Measurements from ENCODE around the gene EPN2.
A peak's percentile ranks its signal among the peaks of the same experiment; 100 is the strongest.

The EPN2 gene

DNA sequence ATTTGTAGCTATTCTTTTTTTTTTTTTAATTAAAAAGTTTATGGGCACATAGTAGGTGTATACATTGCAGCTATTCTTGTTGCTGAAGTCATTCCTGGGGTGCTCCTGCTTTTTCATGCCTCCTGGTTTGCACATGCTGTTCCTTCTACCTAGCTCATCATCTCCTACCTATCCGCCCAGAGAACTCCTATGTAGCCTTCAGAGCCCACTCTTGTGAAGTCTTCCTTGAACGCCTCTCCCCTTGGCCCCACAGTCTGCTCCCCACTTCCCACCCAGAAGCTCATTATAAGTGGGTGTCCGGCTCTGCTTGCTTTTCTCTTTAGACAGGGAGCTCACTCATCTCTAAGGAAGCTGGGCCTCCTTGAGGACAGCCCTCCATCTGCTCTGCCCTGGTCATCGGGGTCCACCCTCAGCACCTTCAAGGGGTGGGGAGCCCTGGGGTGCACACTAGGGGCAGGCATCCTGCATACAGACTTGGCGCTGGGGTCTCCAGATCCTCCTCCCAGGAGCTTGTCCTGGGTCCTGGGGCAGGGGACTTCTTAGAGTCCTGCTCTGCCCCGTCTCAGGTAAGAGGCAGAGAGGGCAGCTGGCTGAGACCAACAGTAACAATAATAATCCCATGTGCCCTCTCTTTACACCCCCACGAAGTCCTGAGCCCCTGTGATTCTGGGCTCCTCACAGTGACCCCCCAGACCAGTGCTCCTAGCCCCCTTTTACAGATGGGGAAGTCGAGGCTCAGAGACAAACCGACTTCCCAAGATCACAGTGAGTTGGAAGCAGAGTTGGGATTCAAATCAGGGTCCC, 128.9 kb downstream of the EPN2 start:
- DNase-seq (ENCODE audit: low read depth): no peak

DNA sequence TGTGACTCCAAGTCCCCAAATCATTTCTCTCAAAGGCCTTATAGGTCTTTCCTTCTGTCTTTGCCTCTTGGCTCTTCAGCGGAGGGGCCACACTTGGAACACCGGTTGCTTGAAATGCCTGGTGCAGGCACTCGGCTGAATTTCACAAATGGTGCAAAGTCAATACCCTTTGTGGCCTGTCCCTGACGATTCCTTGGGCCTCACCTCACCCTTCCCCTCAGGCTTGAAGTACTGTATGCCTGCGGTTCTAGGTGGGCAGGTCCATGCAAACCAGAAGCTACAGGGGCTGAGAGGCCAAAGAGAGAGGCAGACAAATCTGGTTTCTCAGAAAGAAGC, 129.4 kb downstream of the EPN2 start:
- no peak for DNase-seq (ENCODE audit: low read depth)

DNA sequence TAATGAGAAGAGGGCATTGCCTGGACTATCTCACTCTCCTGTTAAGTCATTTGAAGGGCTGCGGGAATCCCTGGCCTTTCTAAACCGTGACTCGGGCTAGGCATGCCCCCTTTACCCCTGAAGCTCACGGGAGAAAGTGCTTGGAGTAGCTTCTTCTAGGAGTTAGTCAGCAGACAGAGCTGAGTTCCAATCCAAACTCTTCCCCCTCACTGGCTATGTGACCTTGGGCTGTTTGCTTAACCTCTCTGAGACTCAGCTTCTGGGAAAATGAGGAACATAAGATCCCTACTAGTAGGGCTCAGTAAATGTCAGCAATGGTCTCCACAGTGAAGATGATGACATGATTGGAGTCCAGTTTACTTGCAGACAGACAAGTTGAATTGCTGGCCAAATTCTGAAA, 131.1 kb downstream of the EPN2 start:
- no peak for DNase-seq (ENCODE audit: low read depth)

DNA sequence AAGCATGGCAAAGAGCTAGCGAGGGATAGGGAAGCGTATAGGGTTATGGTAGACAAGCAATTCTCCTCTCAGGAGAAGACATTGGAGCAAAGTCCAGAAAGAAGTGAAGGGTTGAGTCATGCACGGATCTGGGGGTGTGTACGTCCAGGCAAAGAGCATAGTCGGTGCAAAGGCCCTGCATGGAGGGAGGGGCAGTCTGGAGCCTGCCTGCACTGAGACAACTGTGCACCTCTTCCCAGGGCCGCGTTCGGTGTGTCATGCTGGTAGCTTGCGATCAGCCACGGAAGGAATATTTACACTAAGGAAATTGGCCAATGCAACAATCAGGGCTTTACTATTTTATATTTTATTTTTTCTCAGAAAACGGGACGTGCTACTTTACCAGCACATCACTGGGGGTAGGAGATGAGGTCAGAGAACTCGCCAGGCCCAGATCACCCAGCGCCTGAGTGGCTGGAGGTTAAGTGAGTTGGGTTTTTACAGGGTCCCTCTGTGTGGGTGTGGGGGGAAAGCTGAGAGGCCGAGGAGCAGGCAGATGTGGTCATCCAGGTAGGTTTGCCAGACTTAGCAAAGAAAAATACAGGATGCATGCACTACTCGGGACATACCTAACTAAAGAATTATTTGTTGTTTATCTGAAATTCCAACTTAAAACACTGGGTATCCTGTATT, 132.1 kb downstream of the EPN2 start:
- DNase-seq (ENCODE audit: low read depth): no peak

DNA sequence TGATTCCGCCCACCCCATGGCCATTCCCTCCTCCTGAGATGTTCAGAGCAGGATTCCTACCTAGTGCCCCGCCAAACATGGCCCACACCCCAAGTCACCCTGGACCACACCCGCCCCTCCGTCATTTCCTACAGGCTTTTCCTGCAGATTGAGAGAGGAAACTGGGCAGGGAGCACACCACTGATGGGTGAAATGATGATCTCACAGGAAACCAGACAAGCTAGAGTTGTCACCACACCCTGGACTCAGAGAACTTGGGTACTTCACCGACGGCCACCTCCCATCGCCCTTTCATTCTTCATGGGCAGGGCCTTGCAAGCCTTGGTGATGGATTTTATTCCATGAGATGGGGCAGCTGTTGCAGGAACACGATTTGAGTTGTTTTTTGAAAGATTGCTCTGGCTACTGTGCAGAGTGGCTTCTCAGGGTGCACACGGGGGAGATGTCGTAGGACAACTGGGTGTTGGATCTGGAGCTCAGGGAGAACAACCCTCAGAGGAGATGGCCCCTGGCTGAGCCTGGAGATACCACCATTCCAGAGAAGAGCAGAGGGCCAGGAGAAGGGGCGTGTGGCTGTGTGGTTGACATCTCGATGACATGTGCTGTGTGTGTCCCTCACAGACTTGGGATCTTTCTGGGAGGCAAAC, 132.8 kb downstream of the EPN2 start:
- DNase-seq (ENCODE audit: low read depth): no peak

DNA sequence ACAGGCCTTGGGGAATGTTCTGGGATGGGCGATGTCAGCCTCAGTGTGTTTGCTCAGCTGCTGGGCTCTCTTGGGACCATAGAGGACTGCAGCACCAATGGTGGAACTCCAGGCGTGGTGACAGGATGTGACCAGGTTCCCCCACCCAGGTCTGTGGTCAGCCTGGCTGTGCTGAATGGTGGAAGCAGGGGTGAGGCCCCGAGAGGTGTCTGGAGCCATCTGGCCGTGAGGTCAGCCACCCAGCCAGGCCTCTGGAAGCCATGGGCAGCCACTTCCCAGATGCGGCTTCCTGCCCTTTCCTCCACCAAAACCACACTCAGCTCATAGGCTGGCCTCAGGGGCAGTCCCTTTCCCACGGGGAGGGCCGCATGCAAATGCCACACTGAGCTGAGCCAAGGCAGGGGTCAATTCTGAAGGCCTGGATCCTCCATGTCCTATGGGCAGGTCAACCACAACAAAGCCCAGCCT, 133.4 kb downstream of the EPN2 start:
- peak; percentile 74 for DNase-seq (ENCODE audit: low read depth)

DNA sequence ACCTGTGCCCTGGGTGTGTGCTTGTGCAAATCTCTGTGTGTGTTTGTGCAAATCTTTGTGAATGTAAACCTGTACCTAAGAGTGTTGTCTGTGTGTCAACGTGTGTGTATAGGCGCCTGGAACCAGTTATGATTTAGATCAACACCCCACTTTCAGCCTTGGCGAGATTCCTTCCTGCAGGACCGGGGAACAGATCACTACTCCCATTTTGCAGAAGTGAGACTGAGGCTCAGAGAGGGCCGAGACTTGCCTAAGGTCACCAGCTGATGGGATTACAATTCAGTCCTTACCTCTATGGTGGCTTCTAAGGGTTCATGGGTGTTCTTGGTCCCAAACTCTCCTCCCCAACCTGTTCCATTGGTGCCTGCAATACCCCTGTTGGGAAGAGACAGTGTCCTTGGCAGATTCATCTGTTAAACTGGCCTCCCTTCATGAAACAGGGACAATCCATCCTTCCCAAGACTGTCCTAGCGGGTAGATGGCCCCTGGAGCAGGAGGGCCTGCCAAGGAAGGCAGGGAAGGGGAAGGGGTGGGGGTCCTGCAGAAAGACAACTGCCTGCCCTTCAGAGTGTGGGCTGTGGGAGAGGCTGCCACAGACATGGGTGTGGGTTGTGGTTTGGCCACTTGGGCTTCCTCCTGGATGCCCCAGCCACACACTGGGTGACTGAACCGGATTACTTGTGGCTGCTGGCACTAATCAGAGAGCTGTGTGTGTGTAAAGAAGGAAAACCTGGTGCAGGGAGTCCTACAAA, 134.3 kb downstream of the EPN2 start:
- peak; percentile 46 for DNase-seq (ENCODE audit: low read depth)

DNA sequence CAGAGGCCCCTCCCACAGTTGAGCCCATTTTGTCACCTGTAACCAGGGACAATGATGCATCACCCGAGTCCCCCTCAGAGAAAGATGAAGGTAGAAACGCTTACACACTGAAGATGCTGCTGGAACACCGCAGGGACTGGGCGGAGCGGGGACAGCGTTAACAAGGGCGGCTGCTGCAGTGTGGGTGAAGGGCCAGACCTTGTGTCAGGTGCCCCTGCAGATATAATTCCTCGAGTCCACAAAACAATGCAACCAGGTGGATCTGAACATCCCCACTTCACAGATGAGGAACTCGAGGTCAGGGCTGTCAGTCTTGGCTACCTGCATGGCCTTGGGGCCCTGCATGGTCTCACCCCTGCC, 134.8 kb downstream of the EPN2 start:
- no peak for DNase-seq (ENCODE audit: low read depth)

DNA sequence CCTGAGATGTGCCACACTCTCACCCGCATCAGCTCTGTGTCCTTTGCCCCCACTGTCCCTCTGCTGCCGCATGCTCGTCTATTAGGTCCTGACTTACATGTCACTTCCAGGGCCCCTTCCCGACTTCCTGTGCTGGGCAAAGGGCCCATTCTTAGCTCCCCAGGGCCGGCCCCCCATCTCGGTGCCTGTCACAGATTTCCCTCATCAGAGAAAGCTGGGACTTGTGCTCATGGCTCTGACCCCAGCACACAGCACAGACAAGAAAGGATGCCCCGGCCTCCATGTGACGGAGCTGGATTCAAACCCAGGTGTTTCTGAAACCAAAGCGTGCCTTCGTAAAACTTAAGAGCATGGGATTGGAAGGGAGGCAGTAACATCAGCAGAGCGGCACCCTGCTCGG, 135.3 kb downstream of the EPN2 start:
- DNase-seq (ENCODE audit: low read depth): no peak

DNA sequence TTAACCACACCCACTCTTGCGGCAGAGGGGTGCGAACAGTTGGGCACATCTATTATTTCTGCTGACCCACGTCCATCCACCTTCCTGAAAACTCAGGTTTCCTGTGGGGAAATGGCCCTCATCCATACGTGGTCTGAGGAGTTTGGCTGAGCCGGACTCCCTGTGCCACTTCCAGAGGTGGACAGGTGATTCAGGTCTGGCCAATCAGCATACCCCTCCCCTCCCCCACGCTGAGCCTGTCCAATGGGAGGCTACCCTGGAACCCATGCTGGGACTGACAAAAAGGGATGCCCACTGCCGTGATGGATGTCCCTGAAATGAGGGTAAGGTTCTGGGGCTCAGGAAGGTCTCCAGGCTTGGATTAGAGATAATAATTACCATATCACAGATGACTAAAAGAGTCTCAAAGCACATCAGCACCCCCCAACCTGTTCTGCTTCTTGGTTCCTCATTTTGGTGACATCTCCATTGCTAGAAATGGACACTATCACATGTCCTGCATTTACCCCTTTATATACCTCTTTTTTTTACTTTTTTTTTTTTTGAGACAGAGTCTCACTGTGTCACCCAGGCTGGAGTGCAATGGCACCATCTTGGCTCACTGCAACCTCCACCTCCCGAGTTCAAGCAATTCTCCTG, 135.8 kb downstream of the EPN2 start:
- DNase-seq (ENCODE audit: low read depth): no peak

DNA sequence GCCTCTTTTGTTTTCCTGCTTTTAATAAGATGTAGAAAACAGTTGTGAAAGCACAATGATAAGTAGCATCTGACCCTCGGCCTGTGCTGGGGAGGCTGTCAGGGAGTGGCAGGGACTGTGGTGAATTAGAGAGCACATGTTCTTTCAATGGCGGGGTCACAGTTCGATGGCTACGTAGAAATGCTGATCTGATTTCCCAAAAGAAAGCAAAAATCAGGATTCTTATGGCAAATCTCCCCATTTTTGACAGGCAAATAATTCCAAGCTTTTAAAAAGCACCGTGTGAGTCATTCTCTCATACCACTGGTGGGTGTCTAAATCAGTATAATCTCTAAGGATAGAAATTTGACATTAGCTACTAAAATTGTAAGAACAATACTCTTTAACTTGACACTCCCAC, 137.0 kb downstream of the EPN2 start:
- no peak for DNase-seq (ENCODE audit: low read depth)

DNA sequence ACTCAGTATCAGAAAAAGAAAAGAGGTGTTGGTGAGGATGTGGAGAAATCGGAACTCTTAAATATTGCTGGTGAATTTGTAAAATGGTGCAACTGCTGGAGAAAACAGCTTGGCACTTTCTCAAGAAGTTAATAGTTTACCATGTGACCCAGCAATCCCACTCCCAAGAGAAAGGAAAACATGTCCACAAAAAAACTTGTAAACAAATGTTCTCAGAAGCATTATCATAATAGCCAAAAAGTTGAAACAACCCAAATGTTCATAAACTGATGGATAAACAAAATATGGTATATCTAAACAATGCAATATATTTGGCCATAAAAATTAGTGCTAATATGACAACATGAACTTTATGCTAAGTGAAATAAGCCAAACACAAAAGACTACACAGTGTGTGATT, 138.6 kb downstream of the EPN2 start:
- DNase-seq (ENCODE audit: low read depth): no peak

DNA sequence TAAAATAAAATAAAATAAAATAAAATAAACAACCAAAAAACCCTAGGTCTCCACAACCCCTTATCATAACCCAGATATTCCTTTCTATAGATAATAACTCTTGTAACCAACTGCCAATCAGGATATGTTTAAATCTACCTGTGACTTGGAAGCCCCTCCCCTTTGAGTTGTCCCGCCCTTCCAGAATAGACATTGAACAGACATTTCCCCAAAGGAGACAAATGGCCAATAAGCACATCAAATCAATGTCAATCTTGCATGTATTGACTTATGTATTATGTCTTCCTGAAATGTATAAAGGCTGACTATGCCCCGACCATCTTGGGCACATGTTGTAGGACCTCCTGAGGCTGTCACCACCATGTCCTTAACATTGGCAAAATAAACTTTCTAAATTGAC, 139.6 kb downstream of the EPN2 start:
- no peak for DNase-seq (ENCODE audit: low read depth)

DNA sequence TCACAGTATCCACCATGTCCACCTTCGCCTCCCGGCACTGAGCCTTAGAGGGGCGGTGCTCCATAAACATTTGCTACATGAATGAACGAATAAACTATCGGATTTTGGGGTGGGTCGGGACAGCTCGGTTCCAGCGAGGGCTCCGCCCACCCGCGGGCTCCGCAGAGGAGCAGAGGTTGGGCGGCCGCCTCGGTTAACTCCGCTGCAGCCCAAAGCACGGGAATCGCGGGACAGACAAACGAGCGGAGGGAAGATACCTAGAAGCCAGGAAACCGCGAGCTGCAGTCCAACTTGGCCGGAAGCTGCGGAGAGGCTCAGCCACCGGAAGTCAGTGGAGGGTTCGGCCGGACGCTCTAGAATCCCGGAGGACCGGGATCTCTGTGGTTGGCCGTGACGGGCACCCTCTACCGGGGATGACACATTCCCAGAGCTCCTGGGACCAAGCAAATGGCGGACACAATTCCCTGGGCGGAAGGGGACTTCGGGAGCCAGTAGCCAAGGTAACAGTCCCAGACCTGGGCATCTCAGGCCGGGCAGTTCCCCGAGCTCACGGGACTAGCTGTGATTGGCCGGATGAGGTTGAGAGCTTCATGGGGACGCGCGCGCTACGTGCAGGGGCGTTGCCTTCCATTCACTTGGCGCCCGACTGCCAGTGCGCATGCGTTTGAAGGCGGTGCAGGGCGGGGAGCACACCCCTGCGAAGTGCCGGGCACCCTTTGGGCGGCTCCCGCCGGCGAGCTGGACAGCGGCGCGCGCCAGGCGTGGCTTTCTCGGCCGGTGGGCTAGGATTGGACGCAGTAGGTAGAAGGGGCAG, 140.6 kb downstream of the EPN2 start:
- peak; percentile 97 for DNase-seq (ENCODE audit: low read depth)

DNA sequence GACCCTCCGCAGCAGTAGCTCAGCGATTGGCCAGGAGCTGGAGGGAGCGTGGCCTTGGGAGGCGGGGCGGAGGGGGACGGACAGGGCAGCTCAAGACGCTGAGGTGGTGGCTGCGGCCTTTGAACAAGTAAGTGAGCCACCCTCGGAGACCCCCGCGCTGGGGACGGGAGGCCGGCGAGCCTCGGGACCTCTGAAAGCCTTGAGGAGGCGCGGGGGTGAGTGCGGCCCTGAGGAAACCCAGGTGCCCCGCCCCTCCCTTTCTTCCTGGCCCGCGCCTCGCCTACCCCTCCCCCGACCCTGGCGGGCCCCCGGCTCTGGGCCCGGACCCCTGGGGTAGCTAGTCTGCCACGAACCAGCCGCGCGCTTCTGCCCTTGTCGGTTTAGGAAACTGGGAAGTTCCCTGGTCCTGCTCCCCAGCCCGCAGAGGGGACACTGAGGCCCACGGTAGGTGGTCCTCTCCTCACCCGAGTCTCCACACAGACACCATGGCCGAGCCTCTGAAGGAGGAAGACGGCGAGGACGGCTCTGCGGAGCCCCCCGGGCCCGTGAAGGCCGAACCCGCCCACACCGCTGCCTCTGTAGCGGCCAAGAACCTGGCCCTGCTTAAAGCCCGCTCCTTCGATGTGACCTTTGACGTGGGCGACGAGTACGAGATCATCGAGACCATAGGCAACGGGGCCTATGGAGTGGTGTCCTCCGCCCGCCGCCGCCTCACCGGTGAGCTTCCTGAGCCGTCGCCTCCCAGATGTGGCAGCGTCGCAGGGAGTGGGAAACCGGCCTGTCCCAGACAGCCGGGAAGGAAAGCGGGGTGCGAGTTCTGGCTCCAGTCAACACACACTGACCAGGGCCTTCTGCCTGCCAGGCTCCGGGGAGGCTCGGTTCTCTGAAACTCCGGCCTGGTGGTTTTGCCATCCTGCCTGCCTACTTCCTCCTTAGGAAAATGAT, 141.5 kb downstream of the EPN2 start, which contains the start of gene MAPK7:
Gene MAPK7, plus strand, starts transcription at position 83 of the 945 bp plus-strand sequence. Its CDS starts 403 bp downstream, at position 486.
- no peak for DNase-seq (ENCODE audit: low read depth)

DNA sequence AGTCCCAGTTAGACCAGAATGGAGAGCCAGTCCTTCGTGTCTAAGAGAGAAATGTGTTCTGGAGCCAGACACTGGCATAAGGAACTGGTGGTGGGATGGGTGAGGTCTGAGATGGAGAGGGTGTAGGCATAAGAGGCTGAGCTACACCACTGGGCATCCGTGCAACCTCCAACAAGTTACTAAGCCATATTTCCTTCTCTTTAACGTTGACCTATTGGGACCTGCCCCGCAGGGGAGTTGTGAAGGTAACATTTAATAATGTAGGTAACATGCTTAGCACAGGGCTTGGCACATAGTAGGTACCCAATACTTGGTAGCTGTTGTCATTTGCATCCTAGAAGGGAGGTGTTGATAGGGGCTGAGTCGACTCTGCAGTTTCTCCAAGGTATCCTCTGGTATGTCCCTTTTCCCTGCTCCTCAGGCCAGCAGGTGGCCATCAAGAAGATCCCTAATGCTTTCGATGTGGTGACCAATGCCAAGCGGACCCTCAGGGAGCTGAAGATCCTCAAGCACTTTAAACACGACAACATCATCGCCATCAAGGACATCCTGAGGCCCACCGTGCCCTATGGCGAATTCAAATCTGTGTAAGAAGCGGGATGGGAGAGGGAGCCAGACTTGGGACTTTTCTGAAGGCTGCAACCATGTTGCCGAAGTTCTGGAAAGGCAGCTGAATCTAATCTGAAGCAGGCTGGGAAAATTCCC, 142.3 kb downstream of the EPN2 start:
- no peak for DNase-seq (ENCODE audit: low read depth)

DNA sequence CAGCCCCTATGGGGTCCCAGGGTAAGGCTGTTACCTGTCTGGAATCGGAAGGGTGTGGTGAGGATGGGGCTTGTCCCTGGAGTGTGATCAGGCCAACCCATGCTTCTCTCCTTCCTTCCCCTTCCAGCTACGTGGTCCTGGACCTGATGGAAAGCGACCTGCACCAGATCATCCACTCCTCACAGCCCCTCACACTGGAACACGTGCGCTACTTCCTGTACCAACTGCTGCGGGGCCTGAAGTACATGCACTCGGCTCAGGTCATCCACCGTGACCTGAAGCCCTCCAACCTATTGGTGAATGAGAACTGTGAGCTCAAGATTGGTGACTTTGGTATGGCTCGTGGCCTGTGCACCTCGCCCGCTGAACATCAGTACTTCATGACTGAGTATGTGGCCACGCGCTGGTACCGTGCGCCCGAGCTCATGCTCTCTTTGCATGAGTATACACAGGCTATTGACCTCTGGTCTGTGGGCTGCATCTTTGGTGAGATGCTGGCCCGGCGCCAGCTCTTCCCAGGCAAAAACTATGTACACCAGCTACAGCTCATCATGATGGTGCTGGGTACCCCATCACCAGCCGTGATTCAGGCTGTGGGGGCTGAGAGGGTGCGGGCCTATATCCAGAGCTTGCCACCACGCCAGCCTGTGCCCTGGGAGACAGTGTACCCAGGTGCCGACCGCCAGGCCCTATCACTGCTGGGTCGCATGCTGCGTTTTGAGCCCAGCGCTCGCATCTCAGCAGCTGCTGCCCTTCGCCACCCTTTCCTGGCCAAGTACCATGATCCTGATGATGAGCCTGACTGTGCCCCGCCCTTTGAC, 143.5 kb downstream of the EPN2 start:
- no peak for DNase-seq (ENCODE audit: low read depth)

DNA sequence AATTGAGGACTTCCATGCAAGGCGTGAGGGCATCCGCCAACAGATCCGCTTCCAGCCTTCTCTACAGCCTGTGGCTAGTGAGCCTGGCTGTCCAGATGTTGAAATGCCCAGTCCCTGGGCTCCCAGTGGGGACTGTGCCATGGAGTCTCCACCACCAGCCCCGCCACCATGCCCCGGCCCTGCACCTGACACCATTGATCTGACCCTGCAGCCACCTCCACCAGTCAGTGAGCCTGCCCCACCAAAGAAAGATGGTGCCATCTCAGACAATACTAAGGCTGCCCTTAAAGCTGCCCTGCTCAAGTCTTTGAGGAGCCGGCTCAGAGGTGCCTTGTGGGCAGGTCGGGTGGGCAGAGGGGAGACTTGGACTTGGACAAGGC, 144.2 kb downstream of the EPN2 start:
- no peak for DNase-seq (ENCODE audit: low read depth)
